Superior temporal gyrus (tissue), 1 donor: ENCODE measurements around the gene MAN1A2.
A peak's percentile ranks its signal among the peaks of the same experiment; 100 is the strongest.
"Not testable (repeated sequence)": the region's sequence is repeated elsewhere in the genome, so short reads cannot be mapped to it uniquely, and the experiment has no call there.

Experiments
- DNase-seq: peaks from one replicate; pipeline ENCODE4 v3.0.0-alpha.2; 2016; ENCODE audit errors: extremely low spot score

MAN1A2 gene

GRCh38 chr1:117367046-117368025 is at the start of gene MAN1A2:
MAN1A2 (plus strand) TSS chr1:117367449; CDS start chr1:117368184, 735 bp downstream.
- peak; percentile 69 for DNase-seq

GRCh38 chr1:117318011-117318410 is 49.2 kb upstream of the MAN1A2 start:
- no peak for DNase-seq

DNA sequence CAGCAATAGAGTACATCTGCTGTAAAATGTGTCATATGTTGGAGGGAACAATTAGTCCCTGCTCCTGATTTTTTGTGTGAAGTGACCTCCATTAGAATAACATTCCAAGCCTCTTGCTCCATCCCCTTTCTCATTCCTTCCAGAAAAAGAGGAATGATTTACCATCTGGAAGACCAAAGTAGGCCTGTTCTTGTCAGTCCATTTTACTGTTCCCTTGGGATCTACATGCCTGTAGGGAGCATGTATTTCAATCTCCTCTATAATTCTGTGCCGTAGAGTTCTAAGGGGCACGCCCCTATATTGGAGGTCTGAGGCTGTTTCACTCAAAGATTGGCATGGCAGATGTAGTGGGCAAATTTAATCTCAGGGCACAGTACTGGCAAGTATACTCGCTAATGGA is 48.8 kb upstream of the MAN1A2 start:
- no peak for DNase-seq

DNA sequence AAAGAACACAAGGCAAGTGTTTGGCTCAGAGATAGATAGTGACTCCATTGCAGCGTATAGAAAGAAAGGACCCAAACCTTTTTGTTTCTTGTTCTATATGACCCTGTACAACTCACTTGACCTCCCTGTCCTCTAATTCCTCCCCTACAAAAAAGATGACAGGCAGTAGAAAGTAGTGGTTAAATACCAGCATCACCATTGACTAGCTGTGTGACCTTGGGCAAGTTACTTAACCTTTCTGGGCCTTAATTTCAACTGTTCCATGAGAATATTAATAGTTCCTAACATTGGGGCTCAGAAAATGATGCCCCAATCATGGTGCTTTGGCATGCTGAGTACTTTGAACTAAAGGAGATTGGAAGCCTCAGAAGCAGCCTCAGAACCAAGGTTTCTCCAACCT is 46.7 kb upstream of the MAN1A2 start:
- no peak for DNase-seq

GRCh38 chr1:117321680-117322609 is 45.3 kb upstream of the MAN1A2 start:
- DNase-seq: peak; percentile 71

GRCh38 chr1:117324357-117324756 is 42.9 kb upstream of the MAN1A2 start:
- no peak for DNase-seq

- not testable (repeated sequence) for DNase-seq
Measured at GRCh38 chr1:117326035-117326434, 41.2 kb upstream of the MAN1A2 start.

DNA sequence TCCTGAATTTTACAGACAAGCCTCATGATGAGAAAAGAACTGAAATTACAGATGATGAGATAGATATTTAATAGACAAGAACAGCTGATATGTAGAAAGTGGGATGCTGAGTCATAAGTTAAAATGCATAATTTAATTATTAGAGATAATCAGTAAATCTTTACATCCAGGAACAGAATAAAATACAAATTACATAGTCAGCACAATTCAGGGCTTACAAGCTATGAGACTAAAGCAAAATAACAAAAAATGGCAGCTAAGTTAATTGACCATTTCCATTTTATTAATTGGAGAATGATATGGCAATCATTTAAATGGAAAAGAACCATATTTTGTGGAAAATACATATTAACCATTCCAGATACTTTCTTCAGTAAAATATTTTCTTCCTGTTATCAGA is 40.2 kb upstream of the MAN1A2 start:
- DNase-seq: no peak

GRCh38 chr1:117335376-117336086 is 31.7 kb upstream of the MAN1A2 start:
- DNase-seq: no peak

- DNase-seq: peak; percentile 57
Measured at GRCh38 chr1:117336088-117336817, 31.0 kb upstream of the MAN1A2 start.

DNA sequence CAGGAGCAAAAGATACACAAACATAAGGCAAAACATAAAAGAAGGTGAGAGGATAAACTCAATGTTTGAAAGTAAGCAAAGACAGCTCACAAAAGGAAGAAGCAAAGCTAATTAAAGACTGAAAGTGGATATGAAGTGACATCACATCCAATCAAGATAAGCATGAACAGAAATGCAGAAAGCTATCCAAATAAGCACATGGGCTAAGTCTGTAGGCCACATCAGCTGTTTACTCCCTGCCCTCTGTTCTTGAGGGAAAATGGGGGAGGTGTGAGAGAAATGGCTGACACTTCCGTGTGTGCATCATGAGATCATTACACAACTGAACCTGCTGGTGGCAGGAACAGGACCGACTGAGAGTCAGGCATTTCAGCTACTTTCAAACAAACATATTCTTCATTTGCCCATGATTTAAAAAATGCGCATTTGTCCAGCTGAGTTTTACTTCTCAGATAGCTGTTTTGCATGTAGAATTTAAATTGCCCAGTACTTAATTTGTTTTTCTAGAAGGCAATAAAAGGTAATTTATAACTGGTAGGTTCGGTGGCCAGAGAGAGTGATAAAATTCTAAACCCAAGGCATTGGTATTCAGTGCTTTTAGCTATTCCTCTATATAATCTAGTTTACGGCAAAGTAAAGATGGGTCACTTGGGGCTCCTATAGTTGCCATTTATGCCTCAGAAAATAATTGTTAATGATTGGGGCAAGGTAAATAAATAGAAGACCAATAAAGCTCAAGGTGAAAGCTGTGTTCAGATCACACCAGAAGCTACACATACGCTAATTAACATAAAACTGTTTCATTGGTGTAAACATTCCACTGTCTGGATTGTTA is 27.2 kb upstream of the MAN1A2 start:
- DNase-seq: peak; percentile 55

DNA sequence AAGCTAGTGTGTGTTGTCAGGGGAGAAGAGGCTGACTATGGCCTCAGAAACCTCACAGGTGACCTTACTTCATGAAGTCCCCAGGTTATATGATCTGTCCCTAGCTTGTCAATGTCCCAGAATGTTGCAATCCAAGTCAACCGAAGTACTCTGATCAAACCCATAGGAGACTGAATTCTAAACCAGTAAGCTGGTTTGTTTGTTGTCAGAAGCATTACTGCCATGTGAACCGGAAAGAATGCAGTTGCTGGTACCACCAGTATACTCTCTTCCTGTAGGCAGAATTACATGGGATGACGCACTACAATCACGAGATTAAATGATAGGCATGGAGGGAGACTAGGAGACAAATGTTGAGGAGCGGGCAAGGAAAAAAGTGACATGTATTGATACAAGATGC is 26.1 kb upstream of the MAN1A2 start:
- no peak for DNase-seq

GRCh38 chr1:117342397-117342796 is 24.9 kb upstream of the MAN1A2 start:
- no peak for DNase-seq

DNA sequence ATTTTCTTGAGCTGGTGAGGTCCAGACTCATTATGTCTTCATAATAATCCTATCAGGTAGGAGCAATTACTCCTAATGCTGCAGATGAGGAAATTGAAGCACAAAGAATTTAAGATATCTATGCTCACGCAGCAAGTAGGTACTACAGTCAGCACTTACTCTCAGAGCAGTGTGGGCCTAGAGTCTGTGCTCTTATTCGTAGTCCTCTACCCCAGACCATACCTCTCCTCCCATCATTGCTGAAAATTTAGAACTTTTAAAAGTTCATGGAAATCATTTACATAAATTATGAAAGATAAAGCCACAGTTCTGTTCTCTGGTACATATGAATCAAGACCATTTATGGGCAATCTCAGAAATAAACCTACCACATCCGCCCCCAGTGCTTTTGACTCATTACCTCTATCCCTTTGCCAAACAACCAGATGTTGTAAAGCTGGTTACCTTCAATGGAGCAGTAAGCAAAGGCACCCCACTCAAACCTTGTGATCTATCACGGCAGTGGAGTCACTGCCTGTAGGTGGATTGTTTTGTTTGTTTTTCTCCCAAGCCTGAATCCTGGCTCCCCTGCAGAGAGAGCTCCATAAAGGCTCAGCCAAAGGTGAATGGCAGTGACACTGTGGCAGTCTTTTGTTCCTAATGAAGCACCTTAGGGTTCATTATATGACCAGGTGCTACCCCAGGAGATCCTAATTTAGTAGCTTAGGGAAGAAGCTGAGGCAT is 20.9 kb upstream of the MAN1A2 start:
- no peak for DNase-seq

- DNase-seq: no peak
Measured at GRCh38 chr1:117347907-117348306, 19.3 kb upstream of the MAN1A2 start.

GRCh38 chr1:117352695-117353094 is 14.6 kb upstream of the MAN1A2 start:
- not testable (repeated sequence) for DNase-seq

- DNase-seq: not testable (repeated sequence)
Measured at GRCh38 chr1:117357833-117358603, 9.2 kb upstream of the MAN1A2 start.

DNA sequence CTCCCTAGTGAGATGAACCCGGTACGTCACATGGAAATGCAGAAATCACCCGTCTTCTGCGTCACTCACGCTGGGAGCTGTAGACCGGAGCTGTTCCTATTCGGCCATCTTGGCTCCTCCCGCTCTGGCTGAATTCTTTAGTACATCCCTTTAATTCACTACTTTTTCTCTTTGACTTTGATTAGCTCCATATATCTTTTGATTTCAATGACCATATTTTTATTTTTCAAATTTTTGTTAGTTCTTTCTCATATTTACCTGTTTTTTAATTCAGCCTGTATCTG is 8.7 kb upstream of the MAN1A2 start:
- not testable (repeated sequence) for DNase-seq
